NCI-H748 (cell line): Measurements from ENCODE around the gene EOMES.
"Not testable (repeated sequence)": the region's sequence is repeated elsewhere in the genome, so short reads cannot be mapped to it uniquely, and the experiment has no call there.

Experiments used
- DNase-seq: peaks from one replicate; lab custom pipeline; 2025; ENCODE audit not compliant: unreplicated experiment; lab: John Stamatoyannopoulos, UW

Gene EOMES

DNA sequence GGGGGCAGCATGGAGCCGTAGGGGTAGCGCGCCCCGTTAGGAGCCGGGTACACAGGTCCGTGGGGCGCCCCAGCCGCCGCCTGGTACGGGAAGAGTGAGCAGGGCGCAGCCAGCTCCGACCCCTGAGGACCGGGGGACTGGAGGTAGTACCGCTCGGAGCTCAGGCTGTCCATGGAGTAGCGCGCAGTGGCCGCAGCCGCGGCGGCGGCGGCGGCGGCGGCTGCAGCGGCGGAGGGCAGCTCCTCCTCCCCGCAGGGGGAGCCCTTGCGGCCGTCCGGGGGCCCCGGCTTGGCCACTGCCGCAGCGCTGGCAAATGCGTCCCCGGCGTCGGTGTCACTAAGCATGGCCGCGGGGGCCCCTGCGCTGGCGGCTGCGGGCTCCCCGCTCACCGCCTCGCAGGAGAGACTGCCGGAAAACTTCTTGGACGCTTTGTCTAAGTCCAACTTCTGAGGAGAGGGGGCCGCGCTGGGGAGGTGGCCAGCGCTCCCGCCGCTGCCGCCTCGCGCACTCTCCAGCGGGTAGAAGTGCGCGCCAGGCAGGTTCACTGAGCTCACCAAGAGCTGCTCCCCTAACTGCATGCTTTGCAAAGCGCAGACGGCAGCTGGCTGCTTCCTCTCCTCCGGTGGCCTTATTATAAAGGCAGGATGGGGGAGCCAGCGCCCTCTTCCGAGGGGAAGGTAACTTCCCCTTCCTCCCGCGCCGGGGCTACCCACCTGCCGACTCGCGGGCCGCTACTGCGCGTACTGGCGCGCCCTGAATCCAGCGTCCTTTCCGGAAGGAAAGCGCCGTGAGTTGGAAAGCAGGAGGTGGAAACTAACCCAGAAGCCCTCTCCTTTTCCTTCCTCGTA lies at the start of gene EOMES:
EOMES (minus strand) TSS at position 607 of the 848 bp plus-strand sequence; CDS start at position 578, 29 bp downstream.
- DNase-seq, result peak; percentile 83

DNA sequence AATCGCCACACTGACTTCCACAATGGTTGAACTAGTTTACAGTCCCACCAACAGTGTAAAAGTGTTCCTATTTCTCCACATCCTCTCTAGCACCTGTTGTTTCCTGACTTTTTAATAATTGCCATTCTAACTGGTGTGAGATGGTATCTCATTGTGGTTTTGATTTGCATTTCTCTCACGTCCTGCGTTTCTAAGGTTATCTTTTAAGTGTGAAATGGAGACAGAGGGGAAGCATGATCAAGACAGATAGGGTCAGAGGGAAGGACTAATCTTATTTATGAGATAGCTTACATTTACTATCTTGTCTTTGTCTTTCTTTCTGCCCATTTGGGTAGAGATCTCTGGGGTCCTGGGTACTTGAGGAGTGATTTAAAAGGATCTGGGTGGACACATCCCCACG lies 48.3 kb upstream of the EOMES start:
- DNase-seq, result not testable (repeated sequence)

DNA sequence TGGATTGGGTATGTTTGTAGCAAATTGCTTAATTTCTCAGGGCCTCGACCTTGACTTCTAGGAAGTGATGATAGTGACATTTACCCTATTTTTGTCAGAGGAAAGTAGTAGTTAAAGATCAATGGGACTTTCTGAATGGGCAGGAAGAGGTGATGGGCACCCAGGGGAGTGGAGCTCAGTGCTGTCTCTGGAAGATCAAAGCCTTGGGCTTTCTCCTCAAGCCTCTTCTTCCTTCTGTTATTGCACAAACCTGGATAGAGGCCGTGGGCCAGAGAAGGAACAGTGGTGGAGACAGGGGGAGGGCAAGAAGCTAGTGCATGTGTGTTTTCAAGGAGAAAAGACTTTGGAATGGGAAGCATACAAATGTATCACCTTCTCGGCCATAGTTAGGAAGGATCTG lies 44.9 kb upstream of the EOMES start:
- no peak for DNase-seq

DNA sequence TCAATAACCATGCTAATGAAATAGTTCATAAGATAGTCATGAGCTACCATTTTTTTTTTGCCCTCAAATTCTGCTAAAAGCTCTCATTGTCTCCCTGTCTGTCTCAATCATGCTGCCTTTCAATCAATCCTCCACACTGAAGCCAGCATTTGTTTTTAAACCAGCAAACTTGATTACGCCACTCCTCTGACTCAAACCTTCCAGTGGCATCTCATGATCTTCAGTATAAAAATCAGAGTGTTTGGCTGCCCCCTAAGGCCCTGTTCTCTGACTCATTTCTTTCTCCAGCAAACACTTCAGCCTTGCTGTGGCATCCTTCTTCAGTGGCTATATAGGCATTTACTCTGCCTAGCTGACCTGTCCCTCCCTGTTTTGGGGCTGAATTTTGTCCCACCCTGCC lies 36.0 kb upstream of the EOMES start:
- DNase-seq, result no peak

DNA sequence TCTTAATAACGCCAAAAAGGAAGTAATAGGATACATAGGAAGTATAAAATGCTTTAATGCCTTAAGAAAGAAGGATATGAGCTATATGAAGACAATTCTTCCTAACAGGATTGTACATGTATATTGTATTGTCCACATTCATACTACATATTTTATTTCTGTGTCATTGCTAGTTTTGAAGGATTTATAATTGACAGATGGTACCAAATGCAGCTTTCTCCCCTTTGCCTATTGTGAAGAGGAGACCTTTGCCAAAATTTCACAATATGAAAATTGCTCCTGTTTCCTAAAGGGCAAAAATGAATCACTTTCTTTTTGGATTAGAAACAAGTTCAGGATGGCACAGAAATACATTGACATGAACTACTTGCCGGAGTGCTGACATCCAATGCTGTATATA lies 34.8 kb upstream of the EOMES start:
- DNase-seq, result no peak

DNA sequence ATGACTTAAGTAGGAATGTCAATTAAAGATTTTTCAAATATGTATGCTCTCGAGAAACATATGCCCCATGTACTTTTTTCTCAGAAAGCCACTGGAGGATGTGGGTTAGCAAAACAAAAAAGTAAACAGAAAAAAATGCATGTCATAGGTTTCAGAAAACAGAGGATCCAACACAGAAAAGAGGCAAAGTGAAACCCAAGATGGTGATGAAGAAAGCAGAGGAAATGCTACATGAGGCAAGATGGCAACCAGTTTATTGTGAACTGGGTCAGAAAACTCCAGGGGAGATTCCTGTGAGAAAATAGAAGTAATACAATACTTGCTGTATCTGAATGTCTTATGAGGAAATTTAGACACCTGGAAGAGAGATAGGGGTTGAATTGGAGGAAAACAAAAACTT lies 30.8 kb upstream of the EOMES start:
- no peak for DNase-seq

DNA sequence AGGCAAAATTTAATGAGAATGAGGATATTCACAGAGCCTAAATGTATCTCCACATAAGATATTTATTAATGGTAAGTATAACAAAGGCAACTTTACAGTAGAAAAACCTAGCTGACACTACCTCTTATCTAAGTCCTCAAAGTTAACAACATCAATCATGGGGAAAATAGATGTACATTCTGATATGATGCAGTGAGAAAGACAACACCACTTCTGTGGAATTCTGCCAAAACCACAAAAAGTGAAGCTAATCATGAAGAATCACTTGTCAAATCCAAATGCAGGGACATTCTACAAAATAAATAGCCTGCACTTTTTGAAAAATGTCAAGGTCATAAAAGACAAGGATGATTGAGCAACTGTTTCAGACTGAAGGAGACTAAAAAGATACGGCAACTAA lies 27.5 kb upstream of the EOMES start:
- DNase-seq, result no peak

DNA sequence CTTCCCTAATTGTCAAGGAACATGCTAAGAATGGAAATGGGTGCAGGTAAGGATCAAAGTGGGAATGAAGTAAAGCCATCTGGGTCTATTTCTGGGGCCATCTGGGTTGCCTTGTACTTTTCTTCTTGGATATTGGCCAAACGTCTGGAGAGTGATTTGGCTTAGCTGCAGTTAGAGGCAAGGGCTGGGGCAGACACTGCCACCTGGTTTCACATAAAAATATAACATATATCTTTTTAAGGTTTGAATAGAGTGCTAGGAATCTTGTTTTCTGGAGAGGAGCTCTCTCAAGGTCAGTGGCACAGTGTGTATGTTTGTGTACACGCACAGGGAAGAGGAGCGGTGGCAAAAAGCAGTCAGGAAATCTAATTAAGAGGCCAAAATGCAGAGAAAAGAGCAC lies 24.7 kb upstream of the EOMES start:
- DNase-seq, result no peak

DNA sequence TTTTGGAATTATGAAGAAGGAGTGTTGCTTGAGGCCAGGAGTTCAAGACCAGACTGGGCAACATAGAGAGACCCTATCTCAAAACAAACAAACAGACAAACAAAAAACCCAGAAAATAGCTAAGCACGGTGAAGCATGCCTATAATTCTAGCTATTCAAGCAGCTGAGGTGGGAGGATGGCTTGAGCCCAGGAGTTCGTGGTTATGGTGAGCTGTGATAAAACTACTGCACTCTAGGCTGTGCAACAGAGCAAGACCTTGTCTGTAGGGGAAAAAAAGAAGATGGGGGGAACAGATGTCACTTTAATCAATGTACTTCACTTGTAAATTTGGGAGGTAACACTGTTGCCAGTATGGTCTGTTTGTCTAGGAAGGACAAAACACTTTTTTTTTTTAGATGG lies 18.7 kb upstream of the EOMES start:
- no peak for DNase-seq

DNA sequence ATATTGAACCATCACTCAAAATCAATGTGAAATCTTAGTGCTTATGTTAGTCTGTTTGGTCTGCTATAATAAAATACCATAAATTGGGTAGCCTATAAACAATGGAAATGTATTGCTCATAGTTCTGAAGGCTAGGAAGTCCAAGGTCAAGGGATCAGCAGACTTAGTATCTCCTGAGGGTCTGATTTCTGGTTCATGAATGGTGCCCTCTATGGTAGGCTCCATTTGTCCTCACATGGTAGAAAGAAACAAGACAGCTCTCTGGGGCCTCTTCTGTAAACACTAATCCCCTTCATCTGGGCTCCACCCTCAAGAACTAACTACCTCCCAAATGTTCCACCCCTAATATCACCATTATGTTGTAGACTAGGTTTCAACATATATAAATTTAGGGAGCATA lies 15.0 kb upstream of the EOMES start:
- DNase-seq, result no peak

DNA sequence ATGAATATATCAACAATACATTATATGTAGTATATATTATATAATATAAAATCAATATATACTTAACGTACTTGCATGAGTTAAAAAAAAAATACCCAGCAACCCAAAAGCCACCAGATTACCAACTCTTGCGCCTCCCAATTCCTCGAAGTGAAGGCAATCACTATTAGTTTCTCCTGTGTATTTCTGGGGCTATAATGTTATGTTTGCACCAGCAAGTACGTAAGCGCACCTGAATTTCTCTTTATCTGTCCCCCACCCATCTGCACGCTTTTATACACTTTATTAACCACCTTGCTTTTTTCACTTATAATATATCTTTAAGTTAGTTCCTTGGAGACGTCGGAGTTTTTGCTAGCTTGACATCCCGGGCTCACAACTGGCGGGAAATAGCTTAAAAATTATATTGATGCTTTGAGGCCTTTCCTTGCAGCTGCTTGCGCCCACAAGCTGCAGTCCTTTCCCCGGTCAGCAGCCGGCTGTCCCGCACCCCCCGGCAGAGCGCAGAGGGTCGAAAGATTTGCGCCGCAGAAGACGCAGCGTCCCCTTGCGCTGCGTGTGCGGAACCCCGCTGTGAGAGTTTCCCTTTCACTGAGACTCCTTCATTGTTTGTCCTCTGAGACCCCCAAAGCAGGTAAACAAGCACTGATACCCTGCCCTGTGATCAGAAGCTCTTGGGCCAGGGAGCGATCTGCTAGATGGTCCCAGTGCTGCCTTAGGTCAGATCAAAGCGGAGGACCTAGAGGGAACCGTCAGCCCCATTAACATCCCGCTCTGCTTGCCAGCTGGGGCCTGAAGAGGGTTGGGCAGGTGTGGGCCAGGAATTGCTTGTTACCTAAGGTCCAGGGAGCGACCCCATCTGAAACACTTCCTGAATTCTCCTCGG lies 8.9 kb upstream of the EOMES start:
- DNase-seq, result no peak

DNA sequence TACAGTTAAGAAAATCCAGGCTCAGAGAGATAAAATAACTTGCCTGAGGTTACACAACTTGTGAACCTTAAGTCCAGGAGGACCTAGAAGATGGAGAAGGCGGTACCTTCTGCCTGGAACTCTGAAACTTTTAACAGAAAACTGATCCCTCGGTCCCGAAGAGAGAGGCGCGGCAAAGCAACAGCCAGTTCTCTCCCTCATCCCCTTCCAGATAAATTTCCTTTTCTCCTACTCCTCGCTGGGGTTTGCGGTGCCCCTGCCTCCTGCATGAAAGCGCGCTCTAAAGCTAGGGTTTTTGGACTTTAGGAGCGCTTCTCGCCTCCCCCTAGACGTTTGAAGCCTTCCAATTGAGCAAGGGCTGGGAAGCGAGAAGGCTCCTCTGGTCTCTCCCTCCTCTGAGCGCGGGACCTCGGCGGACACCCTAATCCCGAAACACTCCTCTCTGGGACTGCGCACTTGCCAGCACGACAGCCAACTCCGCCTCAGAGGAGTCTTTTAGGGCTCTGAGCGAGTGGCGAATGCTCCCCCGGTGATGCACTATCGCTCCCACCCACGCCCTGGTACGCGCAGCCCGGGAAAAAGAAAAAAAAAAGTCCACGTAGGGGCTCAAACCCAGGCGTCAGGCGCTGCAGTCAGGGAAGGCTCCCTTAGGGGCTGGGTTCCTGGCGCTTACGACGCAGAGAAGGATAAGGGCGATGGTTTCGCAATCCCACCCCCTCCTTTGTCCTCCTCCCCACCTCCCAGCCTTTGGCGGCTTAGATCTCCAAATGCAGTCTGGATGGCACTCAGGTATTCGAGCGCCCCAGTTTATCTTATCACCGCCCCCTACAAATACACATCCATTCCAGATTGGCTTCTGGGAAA lies 7.9 kb upstream of the EOMES start:
- DNase-seq, result peak; percentile 21

DNA sequence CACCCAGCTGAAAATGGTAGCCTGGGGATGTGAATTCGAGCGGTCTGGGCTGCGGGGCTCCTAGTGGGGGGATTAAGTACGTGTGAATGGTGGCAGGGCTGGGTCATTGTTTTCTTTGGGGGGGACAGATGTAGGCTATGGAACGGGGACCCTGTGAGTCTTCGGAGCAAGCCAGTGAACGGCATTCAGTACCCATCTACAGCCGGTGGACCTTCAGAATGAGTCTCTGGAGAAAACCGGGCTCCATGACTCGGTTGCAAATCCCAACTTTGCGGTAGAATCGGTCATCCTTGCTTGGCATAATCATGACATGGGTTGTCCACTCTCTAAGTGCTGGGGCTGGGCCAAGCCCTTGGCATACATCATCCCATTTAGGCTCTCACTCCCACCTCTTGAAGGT lies 7.2 kb upstream of the EOMES start:
- no peak for DNase-seq

DNA sequence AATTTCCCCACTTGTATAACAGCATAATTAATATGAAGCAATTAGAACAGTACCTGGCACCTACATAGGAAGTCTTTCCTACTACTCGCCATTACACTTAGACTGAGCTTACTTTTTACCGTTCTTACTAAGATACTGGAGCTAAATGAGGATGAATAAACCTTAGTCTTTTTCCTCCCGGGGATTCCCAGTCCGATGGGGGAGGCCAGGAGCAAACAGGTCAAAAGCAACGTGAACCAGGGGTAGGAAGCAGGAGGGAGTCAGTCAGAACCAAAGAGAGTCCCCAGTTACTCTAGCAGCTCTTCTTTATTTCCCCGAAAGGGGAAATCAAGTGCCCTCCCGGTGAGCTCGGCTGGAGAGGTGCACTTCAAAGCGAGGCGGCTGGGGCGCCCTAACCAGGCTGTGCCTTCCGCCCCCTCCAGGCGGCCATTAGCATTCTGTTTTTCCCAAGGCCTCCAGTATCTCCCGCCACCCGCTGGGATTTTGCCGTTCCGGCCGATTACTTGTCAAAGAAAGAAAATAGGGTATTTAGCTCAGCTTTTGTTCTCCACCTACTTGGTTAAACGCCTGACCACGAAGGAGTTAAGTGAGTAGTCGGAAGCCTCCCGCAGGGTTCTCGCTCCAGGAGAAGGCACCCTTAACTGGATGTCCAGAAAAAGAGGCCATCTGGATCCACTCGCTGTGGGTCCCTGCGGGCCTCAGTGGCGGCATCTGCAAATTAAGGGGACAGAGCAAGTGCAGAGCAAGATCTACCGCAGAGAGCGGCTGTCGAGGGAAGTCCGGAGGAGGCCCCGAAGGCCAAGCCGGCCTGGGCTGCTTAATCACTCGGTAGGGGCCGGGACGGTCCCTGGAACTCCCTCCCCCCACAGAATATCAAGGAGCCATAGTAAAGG lies 6.3 kb upstream of the EOMES start:
- DNase-seq, result peak; percentile 38

DNA sequence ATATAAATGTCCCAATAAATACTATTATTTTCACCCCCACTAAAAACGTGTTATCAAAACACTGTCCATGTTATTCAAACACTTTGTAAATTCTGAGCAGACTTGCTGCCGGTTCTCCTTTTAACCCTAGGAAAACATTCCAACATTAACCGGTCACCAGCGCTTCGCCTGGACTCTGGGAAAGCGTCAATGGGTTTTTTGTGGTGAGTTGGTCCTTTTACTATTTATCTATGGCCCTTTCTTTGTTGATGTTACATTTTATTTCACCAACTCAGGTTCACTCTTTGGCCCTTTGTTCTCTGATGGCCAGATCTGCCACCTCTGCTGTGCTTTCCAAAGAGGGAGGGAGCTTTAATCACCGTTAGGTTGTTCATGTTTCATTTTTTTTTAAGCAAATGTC lies 4.1 kb upstream of the EOMES start:
- DNase-seq, result no peak

DNA sequence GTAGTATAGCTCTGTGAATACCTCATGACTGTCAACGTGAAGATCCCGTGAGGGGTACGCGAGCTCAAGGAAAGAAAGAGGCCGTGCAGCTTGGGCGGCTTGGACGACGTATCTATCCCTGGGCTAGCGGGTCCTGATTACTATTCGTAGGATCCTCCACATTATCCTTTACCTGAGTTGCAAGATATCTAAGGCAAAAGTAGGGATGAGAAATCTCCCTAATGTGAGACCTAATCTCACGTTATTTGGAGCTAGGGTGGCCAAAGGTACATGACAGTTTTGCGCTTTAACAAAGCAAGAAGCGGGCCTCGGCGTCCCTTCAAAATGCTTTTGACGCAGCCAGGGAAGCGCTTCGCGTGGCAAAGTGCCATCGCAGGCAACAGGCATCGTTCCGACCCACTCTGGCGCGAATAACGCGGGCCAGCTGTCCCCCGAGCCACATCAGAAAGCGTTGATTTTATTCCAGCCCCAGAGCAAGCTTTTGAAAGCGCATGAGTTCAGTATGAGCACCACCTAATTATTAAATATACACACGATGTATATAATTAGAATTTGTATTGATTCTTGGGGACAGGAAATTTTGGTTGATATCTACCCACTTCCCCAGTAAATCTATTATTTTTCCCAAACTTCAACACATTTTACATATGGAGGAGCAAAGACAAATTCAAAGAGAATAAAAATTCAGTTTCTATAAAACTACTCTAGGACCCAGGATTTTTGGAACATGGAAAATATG lies 2.5 kb upstream of the EOMES start:
- no peak for DNase-seq

DNA sequence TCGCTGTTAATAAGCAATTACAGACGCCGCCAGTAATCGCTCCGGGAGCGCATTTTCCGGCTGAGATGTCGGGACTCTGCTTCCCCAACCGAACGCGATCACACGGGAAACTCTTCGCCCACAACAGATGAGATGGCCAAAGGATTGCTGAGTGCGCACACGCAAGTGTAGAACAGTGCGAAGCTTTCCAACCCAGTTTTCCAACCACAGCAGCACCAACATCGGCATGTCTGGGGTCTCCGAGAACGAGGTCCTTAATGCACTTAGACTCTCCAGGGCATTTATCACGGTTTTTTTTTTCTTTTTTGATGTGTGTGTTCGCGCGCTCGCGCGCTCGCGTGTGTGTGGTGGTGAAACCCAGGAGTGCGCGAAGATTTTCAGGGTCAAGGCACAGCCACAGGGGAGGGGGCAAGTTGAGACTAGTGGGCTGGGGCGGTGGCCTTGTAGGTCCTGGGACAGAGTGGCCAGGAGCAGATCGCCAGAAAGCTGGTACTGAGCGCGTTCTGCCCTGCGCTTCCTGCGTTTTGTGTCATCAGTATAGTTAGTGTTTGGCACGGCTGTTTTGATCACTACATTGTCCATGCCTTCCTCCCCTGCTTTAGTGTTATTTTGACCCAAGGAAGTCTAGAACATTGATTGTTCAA lies 1.8 kb upstream of the EOMES start:
- no peak for DNase-seq

DNA sequence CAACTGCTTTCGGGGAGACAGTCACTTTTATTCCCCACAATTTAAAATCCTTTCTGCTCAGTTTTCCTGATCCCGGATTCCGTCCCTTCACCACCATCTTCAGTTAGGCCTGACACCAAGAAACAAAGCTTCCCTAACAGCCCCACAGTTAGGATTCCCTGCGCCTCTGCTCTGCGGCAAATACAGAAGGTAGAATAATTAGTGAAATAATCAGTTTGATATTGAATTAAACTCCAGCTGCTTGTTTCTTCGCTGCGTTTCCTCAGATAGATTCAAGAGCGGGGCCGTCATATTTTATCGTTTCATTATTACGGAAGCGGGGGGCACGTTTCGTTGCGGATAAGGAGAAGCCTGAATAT lies 1.3 kb upstream of the EOMES start:
- no peak for DNase-seq

DNA sequence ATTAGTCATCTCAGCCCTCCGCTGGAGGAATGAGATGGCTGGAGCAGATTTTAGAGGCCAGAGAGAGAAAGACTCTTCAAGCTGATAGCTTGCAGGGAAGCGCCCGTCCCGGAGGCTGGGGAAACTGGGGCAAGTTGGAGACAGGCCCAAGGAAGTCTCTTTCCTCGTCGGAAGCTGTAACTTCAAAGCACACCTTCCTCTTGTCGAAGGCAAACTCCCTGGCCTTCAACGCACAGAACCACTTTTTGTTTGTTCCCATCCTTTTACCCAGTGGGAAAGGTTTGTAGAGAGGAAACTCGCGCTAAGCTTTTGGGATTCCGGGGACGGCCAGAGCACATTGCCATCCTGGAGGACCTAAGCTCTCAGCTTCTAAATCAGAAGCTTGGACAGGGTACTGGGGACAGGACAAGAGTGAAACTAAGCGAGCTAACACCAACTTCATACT lies 900 bp upstream of the EOMES start:
- DNase-seq, result no peak
